HG03175 (cell line): ENCODE data around the gene GMPR.
A peak's percentile ranks its signal among the peaks of the same experiment; 100 is the strongest.

ENCODE experiments used
- ATAC-seq: cut with Tn5 transposase; IDR thresholded peaks from one replicate; pipeline ENCODE4 v1.9.1; 2021; ENCODE audit warnings: mild to moderate bottlenecking, moderate library complexity; ENCODE audit not compliant: unreplicated experiment

The GMPR gene

DNA sequence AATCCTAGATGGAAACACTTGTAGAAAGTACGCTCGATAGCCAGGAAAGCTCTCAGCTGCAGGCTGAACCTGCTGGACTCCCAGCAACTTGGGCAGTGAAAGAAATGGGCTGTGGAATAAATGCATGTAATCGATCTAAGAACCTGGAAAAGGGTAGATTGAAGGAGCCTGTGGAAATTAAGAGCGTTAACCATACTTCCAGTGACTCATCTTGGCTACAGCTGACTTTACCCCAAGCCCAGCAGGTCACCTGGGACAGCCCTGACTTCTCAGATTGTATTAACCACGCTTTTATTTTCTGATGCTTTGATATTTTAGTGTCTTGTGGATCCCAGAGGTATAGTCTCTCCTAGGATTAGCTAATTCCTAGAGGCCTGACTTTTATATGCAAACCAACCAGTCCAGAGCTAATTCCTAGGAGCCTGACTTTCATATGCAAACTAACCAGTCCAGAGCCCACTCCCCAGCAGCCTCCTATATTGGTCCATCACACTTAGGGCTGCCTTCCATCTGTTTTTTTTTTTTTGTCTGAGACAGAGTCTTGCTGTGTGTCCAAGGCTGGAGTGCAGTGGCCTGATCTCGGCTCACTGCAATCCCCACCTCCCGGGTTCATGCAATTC lies 86.3 kb downstream of the GMPR start:
- ATAC-seq, result no peak

DNA sequence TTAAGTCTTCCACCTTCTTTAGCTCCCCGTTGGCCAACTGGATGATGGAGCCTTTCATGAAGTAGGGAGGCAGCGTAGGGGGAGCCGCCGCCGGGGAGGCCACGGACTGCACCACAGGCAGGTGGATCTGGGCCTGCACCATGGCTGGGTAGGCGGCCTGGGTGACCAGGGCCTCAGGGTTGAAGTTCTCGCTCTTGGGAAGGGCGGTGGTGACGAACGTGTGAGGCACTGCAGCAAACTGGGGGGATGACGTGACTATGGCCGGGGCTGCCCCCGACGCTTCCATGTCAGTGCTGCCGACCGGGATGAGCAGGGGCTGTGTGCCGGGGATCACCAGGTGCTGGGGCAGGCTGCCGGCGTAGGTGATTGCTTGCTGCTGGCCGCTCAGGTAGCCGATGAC lies 88.1 kb downstream of the GMPR start:
- no peak for ATAC-seq

DNA sequence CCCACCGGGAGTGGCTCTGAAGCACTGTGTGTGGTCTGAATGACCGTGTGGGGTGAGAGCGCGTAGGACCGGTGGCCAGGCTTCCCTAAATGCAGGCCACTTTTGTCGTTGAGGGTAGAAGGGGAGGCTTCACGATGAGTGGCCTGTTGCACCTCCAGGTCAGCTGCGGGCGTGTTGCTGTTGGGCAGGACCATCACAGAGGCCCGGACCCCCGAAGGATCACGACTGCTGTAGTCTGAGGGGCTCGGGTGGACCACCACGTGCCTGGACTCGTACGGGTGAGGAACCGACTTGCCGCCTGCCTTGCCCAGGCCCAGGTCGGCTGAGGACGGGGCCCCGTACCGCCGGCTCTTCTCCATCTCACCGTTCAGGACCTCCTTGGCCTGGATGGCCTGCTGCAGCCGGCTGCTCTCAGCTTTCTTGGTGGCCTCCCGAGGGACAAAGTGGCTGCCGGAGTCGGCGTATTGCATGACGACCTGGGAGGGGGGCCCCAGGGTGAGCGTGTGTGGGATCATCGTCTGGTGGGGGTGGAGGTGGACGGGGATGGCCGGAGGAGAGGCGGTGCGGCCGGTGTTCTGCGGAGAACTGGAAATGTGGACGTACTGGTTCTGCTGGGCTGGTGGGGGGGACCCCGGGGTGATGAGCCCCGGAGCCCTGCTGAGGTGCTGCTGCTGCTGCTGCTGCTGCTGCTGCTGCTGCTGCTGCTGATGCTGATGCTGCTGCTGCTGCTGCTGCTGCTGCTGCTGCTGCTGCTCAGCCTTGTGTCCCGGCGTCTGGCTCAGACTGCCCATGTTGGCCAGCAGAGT lies 88.8 kb downstream of the GMPR start:
- no peak for ATAC-seq

DNA sequence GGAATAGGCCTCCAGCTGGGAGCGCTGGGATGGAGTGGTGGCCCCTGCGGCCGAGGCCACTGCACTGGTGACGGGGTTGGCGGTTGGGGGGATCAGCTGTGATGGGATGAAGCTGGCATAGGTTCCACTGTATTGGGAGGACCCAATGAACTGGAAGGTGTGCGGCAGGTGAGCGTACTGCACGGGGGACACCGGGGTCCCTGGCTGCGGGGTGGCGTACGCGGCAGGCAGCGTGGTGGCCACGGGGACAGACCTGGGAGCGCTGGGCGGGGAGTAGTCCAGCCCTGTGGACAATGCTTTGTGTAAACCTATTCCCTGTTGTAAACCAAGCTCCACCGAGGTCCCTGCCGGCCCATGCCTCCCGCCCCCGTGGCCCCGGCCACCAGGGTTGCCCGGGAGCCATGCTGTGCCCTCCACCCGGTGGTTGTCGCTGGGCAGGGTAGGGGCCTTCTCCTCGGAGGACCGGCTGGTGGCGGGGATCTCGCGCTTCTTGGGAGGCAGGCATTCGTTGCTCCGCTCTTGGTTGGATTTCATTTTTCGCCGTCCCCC lies 89.5 kb downstream of the GMPR start:
- no peak for ATAC-seq

- ATAC-seq, result no peak
These were observed 90.8 kb downstream of the GMPR start for GRCh38 chr6:16329233-16329632.

DNA sequence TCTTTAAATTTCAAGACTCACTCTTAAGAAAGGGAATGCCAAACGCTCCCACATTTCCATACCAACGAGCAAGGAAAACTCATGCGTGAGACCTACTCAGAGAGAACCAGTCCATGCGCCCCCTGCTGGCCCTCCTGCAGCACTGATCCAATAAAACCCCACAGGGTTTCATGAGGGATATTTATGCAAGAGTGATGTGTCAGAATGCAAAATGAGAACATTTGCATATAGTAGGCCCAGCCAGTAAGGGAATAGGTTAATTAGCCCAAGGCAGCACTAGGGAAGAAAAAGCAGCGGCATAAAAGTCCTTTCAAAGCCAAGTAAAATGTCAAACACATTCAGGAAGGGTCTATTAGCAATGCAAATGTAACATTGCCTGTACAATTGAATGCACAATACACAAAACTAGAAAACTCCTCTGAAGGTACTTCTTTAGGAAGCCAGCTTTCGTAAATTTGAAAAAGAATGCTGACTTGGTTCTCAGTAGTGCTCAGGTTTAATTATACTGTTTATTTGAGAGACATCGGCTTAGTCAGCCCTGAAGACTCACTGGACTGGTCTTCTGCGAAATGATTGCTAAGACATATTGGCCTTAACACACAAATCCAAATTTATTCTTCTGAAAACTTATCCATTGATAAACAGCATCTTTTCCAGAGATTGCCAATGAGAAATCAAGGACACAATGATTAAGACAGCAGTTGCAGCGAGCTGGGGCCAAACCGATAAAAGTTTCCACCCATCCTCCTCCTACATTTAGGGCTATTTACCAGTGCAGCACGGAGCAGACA lies 93.2 kb downstream of the GMPR start:
- ATAC-seq, result peak; percentile 62

- ATAC-seq, result peak; percentile 82
These were observed 93.8 kb downstream of the GMPR start for GRCh38 chr6:16332175-16332542.

- ATAC-seq, result no peak
These were observed 95.2 kb downstream of the GMPR start for GRCh38 chr6:16333580-16333979.

DNA sequence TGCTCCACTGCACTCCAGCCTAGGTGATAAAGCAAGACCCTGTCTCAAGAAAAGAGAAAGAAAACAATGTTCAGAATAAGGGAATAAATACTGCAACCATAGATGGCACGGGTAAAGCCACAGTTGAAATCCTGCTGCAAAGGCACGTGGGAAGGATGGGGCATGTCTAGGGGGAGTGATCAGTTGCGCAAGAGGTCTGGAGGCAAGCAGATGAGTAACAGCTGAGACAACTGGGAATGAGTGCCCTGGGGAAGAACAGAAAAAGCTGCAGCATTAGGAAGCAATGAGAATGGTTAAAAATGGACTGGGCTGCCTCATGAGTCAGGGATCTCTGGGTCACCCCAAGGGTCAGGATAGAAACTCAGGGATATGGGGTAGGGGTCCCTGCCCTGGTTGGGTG lies 96.3 kb downstream of the GMPR start:
- no peak for ATAC-seq

GRCh38 chr6:16335176-16335575 lies 96.8 kb downstream of the GMPR start:
- ATAC-seq, result no peak

DNA sequence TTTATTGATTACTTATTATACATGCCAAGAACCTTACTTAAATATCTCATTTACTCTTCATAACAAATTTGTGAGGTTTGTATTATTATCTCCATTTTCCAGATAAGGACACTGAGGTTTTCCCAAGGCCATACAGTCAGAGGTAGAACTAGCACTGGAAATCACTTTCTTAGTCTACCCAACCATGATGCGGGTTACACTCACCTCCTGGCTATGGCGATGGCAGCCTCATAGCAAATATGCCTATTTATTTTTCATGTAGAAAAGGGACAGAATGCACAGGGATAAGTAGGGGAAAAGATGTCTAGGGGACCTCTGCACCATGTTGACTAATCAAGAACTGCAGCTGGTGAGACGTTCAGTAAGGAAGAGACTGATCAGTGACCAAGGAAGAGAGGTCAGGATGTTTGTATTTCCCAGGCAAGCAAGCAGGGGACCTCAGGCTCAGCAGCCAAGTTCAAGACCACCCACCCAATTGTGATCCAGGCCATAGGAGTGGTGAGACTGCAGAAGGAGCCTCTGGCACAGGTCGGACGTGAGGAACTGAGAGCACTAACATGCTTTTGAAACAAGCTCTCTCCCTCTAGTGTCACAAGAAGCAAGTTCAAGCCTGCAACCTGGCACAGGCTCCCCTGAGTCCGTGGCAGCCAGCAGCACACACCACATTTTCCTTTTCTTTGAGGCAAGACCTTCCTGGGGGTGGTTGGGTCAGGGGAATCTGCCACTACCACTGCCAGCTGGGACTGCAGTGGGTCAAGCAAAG lies 97.8 kb downstream of the GMPR start:
- no peak for ATAC-seq

GRCh38 chr6:16336911-16337294 lies 98.5 kb downstream of the GMPR start:
- ATAC-seq, result no peak

GRCh38 chr6:16337295-16337975 lies 99.0 kb downstream of the GMPR start:
- no peak for ATAC-seq

GRCh38 chr6:16338577-16339264 lies 100.3 kb downstream of the GMPR start:
- no peak for ATAC-seq

DNA sequence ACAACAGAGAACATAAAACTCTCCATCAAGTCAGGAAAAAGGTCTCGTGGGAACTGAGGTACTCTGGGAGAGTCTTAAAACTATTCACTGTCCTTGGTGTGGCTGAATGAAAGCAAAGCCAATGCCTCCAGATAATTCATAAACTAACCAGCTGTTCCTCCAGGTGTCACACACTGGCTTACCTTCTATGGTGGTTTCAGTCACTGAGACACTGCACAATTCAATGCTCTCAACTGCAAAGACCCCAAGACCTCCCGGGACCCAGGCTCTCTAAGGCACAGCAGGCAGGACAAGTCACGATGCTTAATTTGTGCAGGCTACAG lies 100.8 kb downstream of the GMPR start:
- no peak for ATAC-seq

DNA sequence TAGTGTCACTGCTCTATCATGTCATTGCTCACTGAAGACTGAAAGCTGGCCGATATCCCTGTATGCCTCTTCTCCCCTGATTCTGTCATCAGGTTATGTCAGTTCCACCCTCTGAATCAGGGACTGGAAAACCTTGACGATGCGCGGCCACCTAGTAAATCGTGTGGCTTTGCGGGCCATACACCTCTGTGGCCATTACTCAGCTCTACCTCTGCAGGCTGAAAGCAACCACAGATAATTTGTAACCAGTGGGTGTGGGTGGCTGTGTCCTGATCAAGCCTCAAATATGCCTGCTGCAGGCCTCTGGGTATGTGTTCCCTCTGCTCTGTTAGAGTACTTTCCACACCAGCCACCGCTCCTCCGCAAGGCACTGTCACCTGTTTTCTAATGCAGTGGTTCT lies 105.2 kb downstream of the GMPR start:
- no peak for ATAC-seq

- no peak for ATAC-seq
These were observed 106.4 kb downstream of the GMPR start for GRCh38 chr6:16344756-16345155.
